Measurements from ENCODE around the gene ADAMTS7. TPM values are rescaled to one million over a fixed set of nuclear protein-coding genes. Genes with fewer than 3 reads are reported as not detected.
"Not testable (repeated sequence)": the region's sequence is repeated elsewhere in the genome, so short reads cannot be mapped to it uniquely, and the experiment has no call there.

The ADAMTS7 gene
- polyA plus RNA-seq, 12 donors: 10.5 to 20.3 (median 17.0) TPM; not detected in 1

GRCh38 chr15:78779975-78780374 lies 31.3 kb downstream of the ADAMTS7 start:
- not testable (repeated sequence) for DNase-seq

GRCh38 chr15:78779176-78779785 lies 32.0 kb downstream of the ADAMTS7 start:
- DNase-seq: not testable (repeated sequence)

- no peak for DNase-seq
Observed at GRCh38 chr15:78778422-78778821, 32.8 kb downstream of the ADAMTS7 start.

- not testable (repeated sequence) for DNase-seq
Observed at GRCh38 chr15:78777953-78778345, 33.3 kb downstream of the ADAMTS7 start.

GRCh38 chr15:78777290-78777952 lies 33.8 kb downstream of the ADAMTS7 start:
- DNase-seq: not testable (repeated sequence)

GRCh38 chr15:78776046-78776925 lies 35.0 kb downstream of the ADAMTS7 start:
- not testable (repeated sequence) for DNase-seq

GRCh38 chr15:78775472-78775871 lies 35.8 kb downstream of the ADAMTS7 start:
- DNase-seq: no peak

GRCh38 chr15:78774451-78774990 lies 36.7 kb downstream of the ADAMTS7 start:
- DNase-seq: not testable (repeated sequence)

GRCh38 chr15:78773765-78774450 lies 37.4 kb downstream of the ADAMTS7 start:
- DNase-seq: not testable (repeated sequence)

GRCh38 chr15:78772738-78773137 lies 38.5 kb downstream of the ADAMTS7 start:
- DNase-seq: no peak

GRCh38 chr15:78771436-78772000 lies 39.7 kb downstream of the ADAMTS7 start:
- not testable (repeated sequence) for DNase-seq

GRCh38 chr15:78771020-78771419 lies 40.2 kb downstream of the ADAMTS7 start:
- DNase-seq: not testable (repeated sequence)

GRCh38 chr15:78769473-78770225 lies 41.6 kb downstream of the ADAMTS7 start:
- DNase-seq: not testable (repeated sequence)

- no peak for DNase-seq
Observed at GRCh38 chr15:78768531-78769408, 42.5 kb downstream of the ADAMTS7 start.

GRCh38 chr15:78768096-78768495 lies 43.2 kb downstream of the ADAMTS7 start:
- no peak for DNase-seq

- DNase-seq: no peak
Observed at GRCh38 chr15:78767331-78767951, 43.8 kb downstream of the ADAMTS7 start.

- DNase-seq: not testable (repeated sequence)
Observed at GRCh38 chr15:78766641-78767071, 44.6 kb downstream of the ADAMTS7 start.

- DNase-seq: no peak
Observed at GRCh38 chr15:78766041-78766440, 45.2 kb downstream of the ADAMTS7 start.
